HG03175 (cell line): Measurements from ENCODE around the gene GRID1.
A peak's percentile ranks its signal among the peaks of the same experiment; 100 is the strongest.
"Not testable (repeated sequence)": the region's sequence is repeated elsewhere in the genome, so short reads cannot be mapped to it uniquely, and the experiment has no call there.

Experiments used
- ATAC-seq: cut with Tn5 transposase; IDR thresholded peaks from one replicate; pipeline ENCODE4 v1.9.1; 2021; ENCODE audit warnings: mild to moderate bottlenecking, moderate library complexity; ENCODE audit not compliant: unreplicated experiment

GRID1 gene

DNA sequence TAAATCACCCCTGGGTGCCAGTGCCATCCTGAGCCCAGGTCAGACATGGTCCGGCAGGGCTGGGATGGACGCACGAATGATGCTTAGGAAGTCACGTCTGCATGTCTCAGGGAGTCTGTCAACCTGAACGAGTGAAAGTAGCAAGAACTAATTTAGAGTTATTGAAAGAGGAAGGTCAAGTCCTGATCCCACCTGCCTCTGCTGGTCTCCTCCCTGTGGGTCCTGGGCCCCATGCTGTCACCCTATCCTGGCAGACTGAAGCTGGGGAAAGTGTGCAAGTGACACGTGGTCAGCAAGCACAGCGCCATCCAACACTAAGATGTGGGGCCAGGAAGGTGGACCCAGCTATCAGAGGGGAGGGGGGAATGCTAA is 26.1 kb upstream of the GRID1 start:
- ATAC-seq: peak; percentile 58

DNA sequence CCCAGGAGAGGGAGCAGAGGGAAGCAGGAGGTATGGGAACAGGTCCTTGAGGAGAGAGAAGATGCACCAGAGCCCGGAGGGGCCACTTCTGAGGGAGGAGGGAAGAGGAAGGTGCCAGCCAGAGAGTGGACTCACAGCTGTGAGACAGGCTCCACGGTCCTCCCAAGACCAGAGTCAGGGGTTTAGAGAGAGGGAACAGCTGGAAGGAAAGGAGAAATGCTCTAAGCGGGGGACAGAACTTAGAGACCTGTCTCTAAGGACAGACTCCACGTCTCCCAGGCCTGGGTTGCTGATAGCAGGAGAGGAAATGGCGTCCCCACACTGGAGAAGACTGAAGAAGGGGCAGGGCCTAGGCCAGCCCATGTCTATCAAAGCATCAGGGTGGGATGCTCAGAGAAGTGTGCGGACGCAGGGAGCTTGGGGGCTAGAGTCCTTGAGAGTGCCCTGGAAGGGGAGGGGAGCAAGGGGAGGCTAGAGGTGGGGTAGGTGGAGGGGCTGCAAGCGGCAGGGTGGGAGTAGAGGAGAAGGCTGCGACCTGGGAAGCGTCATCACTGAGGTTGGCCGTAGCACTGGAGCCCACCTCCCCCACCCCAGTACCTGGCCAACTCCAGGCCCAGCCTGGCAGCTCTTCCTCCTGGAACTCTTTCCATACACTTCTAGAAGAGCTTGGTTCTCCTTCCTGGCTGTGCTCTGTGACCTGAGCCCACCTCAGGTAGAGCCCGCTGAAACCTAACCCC is 25.6 kb upstream of the GRID1 start:
- ATAC-seq: no peak

DNA sequence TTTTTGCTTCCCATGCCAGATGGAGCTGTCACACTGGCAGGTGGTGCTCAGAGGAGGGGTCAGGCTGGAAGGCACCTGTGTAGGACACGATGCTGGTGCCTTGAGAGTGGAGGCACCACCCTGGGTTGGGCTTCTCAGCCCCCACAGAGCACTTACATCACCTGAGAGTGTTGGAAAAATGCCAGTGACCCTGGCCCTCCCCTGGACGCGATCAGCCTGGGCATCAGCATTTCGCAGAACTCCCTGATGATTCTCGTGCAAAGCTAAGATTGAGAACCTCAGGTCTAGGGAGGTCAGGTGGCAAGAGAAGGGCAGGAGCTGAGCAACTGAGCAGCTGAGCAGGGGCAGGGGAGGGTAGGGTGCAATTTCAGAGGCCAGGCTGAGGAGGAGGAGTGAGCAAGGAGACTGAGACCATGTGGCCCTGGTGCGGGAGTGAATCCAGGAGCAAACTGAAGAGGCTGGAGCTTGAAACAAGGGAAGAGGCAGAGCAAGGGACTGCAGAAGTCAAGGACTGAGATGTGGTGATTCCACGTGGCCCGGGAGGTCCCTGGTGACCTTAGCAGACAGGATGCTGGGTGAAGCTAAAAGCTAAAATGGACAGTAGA is 24.7 kb upstream of the GRID1 start:
- no peak for ATAC-seq

DNA sequence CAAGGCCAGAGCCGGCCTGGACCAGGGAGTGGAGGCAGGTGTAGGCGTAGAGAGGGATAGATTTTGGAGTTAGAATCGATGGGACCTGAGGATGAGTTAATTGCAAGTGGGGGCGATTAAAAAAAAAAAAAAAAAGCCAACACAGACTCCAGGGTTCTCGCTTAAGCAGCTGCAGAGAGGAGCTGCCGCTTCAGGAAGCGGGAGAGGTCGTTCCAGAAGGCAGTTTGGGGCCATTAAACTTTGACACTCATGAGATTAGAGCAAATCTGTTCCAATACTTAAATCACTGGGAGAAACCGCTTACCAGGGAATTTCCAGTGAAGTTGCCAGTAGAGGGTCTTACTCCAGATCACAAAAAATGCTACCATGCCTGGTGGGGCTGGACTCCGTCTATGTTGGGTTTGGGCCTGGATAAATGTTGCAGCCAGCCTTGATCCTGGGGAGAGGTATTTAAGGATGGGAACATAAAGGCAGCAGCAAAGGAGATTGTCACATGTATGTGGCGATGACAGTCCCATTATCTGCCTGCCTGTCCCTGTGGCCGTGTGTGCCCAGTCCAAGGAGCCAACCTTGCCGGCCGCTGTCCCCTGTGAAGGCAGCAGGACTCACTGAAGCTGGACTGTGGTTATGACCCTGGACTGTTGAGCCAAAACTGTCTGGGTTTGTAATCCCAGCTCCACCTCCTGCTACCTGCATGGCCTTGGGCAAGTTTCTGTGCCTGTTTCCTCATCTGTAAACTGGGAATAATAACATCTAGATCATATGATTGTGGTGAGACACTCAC is 23.9 kb upstream of the GRID1 start:
- no peak for ATAC-seq

DNA sequence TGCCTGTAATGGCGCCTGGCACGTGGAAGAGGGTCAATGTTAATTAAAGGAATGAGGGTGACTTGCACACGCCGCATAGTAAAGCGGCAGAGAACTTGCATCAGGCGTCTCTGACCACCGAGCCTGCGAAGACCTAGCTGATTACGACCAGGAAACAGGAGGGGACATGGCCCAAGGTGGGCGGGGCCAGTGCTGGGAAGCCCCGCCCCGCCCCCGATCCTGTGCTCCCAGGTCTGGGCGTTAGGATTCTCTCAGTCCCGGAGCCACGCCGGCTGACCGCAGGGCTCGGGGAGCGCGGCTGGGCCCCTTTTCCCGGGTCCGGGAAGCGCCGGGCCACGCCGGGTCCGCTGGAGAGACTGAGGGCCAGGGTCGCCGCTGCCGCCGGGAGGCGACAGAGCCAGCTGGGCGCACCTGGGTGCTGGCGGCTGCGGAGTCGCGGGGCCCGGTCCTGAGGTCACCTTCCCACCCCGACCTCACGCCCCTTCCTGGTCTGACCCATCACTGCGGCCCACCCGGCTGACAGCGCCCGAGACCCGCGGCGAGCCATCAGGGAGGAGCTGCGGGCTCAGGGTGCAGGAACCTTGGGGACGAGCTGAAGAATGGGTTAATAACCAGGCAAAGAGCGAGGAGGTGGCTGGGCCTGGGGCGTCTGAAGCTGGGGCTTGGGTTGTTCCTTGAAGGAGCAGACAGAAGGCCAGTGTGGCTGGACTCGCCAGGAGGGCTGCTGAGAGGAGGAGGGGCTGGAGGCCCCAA is 23.0 kb upstream of the GRID1 start:
- peak; percentile 78 for ATAC-seq

DNA sequence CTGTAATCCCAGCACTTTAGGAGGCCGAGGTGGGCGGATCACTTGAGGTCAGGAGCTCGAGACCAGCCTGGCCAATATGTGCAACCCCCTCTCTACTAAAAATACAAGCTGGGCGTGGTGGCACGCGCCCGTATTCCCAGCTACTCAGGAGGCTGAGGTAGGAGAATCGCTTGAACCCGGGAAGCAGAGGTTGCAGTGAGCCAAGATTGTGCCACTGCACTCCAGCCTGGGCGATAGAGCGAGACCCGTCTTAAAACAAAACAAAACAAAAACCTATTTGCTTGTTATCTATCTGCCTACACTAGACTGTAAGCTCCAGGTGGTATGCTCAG is 22.5 kb upstream of the GRID1 start:
- not testable (repeated sequence) for ATAC-seq

DNA sequence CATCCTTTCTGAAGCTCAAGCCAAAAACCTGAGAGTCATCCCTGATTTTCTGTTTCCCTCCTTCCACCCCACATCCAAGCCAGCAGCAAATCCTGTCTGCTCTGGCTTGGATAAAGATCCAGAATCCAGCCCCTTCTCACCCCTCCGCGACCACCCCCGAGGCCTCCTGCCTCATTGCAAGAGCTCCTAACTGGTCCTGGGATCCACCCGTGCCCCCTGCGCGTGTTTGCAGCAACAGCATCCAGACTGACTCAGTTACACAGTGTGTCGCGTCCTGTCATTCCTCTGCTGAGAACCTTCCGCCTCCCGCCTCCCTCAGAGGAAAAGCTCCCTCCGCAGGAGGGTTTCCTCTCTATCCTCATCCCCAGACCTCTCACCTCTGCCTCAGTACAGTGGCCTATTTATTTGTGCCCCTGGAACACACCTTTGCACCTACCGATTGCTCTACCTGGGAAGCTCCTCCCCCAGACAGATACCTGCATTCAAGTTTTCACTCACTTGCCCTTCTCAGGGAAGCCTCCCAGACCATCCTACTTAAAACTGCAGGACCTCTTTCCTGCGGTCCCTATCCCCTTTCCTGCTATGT is 21.6 kb upstream of the GRID1 start:
- no peak for ATAC-seq

DNA sequence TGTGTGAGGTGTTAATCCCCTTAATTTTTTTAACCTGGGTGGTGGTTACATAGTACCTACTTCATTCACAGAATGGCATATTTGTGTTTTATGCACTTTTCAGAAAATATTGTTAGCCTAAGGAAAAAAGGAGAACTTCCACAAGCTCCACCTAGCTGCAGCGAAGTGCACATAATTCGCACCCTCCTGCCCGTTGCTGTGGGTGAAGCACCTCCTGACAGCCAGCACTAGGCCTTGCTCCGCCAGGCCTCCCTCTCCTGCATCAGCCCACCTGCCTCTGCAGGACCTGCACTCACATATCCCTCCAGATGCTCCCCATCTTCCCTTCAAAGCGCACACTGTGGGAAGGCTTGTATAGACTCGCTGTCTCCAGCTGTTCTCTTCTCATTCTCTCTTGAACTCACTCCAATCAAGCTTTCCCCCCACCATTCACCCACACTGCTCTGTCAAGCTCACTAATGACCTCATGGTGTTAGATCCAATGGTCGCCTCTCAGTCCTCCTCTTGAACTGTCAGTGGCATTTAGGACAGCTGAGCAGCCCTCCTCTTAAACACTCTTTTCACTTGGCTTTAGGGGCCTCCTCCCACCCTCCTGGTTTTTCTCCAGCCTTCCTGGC is 20.7 kb upstream of the GRID1 start:
- no peak for ATAC-seq

DNA sequence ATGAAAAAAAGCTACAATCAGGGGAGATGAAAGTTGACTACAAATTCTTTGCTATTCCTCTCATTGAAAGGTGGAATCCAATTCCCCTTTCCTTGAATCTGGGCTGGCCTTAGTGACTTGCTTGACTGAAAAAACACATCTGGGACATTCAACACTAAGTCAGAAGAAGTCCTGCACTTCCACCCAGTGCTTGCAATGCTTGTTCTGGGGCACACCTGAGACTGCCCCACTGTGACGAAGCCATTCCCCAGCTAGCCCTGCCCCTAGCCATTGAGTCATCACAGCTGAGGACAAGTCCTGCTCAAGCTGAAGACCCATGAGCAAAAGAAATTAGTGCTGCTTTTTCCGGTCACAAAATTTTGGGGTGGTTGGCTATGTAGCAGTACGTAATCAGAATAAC is 19.2 kb upstream of the GRID1 start:
- ATAC-seq: no peak

DNA sequence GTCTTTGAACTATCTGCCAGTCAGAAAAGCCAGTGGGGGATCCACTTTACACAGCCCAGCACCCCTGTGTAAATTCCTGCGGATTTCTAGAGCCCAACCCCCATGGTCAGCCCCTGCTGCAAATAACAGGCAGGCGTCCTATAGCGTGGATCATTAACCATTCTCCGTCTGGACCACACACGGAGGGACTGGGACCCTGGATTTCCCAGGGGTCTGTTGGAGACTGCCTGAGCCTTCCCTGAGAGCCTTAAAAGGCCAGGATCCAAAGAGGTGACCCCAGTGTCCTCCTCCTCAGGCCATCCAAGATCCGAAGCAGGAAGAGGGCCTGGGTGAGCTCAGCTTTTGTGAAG is 11.2 kb upstream of the GRID1 start:
- no peak for ATAC-seq

DNA sequence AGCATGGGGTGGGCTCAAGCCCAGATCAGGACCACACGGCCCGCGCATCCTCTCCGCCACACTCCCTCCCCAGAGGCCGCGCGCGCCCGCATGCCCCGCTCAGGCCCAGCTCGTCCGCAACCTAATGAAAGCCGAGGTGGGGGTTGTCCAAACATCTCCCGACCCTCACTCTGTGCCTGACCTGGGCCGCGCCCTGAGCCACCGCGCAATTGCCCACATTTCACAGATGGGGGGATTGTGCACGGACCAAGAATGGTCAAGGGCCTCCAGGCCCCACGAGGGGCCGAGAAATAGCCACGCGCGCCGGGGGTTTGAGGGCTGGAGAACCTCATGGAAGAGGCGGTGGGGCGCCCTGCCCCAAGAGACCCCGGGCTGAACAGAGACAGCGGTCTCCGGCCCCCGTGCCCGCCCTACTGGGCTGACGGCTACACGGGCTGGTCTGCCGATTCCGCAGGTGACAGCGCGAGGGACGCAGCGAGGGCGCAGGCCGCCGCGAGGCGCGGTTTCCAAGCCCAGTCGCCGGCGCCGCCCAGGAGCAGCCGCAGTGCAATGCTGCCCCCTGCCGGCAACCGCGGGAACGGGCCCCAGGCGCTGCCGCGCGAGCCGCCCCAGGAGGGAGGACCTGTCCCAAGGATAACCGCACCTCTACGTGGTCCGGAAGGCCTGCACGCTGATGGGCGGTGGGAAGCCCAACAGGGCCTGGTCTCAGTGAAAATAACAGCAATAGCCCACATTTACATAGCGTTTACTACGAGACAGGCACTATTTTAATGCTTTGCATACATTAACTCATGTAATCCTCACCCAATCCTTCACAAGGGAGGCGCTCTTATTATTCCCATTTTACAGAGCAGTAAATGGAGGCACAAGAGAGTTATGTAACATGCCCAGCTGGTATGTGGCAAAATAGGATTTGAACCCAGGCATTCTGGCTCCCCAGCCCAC is 10.5 kb upstream of the GRID1 start:
- peak; percentile 94 for ATAC-seq

DNA sequence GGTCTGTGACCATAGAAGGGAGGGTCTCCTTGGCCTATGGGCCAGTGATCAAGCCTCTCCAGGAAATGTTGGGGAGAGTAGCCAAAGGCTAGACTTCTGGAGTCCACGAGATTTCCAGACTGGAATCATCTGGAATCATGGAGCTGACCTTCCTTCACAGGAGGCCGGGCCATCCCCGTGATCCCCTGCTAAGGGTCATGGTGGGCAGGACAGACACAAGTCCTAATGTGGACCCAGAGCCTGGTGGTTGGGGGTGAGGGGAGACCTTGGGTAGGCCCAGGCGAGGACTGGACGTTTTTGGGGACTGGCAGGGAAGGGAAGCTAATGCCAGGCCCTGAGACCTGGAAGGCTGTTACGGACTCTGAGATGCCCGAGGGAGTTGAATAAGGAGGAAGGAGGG is 9.8 kb upstream of the GRID1 start:
- ATAC-seq: no peak

DNA sequence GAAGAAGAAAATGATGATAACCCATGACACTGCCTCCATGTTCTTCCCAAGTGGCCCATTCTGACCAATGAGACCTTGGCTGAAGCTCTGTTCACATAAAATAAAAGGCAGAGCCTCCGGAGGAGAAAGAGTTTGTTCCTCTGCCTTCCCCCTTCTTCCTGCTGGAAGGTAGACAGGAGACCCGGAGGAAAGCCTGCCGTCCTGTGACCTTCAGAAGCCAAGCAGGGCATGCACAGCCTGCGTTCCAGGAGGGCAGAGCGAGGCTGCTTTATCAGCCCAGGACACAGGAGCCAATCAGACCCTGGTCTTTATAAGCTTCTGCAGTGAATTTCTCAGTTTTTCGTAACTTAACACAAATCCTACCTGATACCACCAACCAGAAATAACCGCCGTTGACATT is 8.6 kb upstream of the GRID1 start:
- ATAC-seq: no peak

DNA sequence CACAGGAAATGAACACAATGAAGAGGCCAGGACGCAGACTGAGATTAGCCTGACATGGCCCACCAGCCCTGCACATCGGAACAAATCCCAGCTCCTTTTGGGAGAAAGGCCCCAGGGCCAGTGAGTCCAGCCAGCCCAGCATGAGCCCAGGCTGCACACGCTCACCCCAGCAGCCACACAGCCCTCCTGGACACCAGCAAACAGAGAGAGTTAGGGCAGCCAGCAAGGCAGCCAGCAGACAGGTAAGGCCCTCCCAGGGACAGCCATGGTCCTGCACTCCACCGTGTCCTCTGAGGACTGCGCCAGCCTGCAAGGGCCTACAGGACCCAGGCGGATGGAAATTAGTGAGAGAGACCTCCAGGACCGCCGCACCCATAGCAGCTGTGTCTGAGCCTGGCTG is 8.1 kb upstream of the GRID1 start:
- no peak for ATAC-seq

DNA sequence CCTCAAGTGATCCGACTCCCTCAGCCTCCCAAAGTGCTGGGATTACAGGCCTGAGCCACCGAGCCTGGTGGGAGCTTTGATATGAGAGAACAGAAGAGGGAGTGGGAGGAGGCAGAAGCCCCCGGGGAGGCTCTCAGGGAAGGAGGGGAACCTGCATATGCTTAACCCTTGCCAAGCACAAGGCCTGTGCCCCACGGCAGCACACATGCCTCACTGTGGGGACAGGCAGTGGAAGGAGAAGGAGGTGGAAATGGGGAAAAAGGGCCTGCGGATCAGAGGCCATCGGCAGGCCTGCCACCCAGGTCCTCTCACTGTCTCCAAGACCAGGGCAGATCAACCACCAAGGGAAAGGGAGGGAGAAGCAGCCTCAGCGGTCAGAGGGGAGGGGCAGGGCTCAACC is 7.2 kb upstream of the GRID1 start:
- ATAC-seq: no peak

DNA sequence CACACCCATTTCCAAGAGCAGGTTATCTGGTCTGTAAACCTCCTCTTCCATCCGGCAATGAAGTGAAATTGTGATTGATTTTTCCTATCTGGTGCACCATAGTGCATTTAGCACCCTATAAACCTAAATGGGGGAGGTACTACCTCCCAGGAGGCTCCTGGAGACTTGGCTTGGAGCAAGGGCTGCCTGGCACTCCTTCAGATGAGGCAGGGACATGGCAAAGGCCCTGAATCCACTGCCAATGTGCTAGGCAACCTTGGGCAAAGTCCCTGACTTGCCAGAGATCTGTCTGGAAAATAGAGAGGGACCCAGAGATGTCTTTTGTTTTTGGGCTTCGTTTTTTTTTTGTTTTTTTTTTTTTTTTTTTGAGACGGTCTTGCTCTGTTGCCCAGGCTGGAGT is 6.7 kb upstream of the GRID1 start:
- ATAC-seq: no peak

DNA sequence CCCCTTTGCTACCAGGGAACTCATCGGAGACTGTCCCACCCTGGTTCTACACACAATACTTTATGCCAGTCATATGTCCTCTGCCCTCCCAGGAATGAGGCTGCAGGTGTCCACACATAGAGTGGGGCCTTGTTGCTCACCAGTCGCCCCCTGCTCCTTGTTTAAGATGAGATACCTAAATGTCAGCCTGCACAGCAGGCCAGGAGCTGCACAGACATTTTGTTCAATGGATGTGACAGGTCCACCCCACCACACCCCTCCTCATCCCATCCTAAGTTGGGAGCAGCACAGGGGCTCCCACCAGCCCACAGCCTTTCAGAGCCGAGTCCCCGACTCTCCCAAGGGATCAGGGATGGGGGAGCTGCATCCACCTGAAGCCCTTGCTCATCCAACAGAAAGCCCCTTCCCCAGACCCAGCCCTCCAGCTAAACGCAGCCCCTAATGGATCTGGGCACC is 6.2 kb upstream of the GRID1 start:
- ATAC-seq: no peak

DNA sequence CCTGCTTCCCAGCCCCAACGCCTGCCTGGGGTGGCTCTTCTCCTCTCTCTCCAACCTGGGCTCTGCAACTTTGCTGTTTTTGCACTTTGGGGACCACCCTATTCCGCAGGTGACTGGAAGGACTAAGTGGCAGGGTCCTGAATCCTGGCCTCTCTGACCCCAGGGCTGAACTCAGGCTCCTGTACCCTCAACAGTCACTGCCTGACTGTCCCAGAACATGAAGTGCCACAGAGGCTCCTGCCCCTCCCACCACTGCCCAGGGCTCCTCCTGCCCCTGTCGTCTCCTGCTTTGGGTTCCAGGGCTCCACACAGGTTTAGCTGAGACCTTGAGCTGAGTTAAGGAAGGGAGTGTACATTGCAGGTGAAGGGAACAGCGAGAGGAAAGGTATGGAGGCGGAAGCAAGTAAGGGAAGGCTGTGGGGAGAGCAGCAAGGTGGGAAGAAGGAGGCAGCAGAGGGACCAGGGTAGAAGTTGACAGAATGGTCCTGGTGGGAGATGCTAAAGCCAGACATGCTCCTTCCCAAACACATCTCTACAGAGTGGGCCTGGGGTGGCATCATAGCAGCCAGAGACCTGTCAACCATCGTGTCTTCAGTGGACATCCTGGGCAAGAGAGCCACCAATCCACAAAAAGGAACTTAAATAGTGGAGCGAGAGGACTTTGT is 5.7 kb upstream of the GRID1 start:
- no peak for ATAC-seq

DNA sequence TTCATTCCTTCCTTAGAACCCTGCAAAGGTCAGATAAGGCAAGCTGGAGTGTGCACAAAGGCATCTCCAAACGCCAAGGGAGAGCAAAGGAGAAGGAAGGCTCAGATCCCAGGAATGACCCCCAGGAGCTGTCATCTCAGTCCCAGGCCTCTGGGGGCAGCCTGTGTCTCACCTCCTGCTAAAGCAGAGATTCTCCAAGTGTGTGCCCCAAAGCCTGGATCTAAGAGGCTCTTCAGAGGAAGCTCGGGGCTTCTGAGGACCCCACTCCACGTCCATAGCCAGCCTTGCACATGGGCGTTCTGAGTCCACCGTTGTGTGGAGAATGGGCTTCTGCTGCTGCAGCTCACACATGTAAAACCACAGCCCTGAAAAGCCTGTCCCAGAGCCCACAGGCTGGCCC is 5.1 kb upstream of the GRID1 start:
- ATAC-seq: no peak
